ENCODE measurements around the gene PDXP. TPM values are rescaled to one million over a fixed set of nuclear protein-coding genes. Genes with fewer than 3 reads are reported as not detected.

Gene PDXP
- total and polyA plus RNA-seq, 2 of the 13 experiments (the other 11 are each of a cell fraction or from before 2014, with no cell fraction given), result 58.2 to 70.6 TPM

DNA sequence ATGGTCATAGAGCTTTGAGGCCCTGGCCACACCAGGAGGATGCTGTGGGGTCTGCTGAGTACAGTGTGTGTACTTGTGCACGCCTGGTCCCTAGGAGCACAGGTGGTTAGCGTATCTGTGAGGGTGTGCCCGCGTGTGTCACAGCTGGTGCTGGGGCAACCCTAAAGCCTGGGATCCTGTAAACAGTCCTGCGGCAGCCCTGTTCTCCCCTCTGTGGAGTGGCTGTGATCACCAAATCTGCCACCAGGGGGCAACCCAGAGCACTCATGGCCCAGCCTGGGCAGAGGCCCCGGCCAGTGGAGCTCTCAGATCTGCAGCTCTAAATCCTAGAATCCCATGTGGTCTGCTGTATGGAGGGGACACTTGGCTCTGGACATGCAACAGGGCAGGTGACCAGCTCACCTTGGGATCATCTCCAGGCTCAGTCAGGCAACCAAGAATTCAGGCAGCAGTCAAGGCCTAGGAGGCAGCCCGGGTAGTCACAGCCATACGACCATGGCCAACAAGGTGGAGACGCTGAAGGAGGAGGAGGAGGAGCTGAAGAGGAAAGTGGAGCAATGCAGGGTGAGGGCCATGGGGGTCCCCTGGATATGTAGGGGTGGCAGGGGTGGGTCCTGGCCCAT, 15.2 kb upstream of the PDXP start (continued):
- TF ChIP-seq, protein P1, sequence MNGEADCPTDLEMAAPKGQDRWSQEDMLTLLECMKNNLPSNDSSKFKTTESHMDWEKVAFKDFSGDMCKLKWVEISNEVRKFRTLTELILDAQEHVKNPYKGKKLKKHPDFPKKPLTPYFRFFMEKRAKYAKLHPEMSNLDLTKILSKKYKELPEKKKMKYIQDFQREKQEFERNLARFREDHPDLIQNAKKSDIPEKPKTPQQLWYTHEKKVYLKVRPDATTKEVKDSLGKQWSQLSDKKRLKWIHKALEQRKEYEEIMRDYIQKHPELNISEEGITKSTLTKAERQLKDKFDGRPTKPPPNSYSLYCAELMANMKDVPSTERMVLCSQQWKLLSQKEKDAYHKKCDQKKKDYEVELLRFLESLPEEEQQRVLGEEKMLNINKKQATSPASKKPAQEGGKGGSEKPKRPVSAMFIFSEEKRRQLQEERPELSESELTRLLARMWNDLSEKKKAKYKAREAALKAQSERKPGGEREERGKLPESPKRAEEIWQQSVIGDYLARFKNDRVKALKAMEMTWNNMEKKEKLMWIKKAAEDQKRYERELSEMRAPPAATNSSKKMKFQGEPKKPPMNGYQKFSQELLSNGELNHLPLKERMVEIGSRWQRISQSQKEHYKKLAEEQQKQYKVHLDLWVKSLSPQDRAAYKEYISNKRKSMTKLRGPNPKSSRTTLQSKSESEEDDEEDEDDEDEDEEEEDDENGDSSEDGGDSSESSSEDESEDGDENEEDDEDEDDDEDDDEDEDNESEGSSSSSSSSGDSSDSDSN (CRISPR knock-in tag; IDR thresholded peaks at IDR 0.05), result no peak
- peak; percentile 64; the same call in 1 of the 2 replicates for TF ChIP-seq NRL (CRISPR knock-in tag; IDR thresholded peaks at IDR 0.05; ENCODE audit: borderline replicate concordance)

DNA sequence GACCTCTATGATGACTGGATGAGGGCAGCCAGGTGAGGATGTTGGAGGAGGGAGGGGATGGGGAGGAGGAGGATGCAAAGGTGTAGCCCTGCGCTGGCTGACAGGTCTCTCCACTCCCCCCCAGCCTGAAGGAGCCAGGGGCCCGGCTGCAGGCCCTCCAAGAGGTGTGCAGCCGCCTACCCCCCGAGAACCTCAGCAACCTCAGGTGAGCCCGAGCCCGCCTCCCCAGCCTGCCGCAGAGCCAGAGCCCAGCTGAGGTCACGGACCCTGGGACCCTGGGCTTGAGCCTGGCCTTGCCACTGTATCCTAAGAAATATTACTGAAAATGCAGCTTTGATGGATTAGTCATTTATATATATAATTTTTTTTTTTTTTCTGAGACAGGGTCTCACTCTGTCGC, 11.2 kb upstream of the PDXP start:
- ChIA-PET CTCF (ENCODE audit: low intra/inter-chr PET ratio, low total read pairs) (no interaction called here), POLR2A (no interaction called here)
- H3K27ac ChIP-seq (ENCODE audit: extremely low read length, insufficient read depth, low read length), result no peak overlapping the region
- intact Hi-C loops (cut with micrococcal nuclease; ENCODE audit: unreplicated experiment) (no loop called here), in situ Hi-C loops (cut with HindIII; ENCODE audit: extremely low pct_ligation_motif_present, low pct_unique_long_range_greater_than_20kb) (no loop called here)
- no peak overlapping the region for H3K4me3 ChIP-seq (replicated peaks in 1 of 3; ENCODE audit: insufficient read depth in 1 of 3, low read depth in 2 of 3, low read length in 3 of 3)
- FAIRE-seq, result no peak
- H3K9ac ChIP-seq (ENCODE audit: insufficient read depth, low read depth, low read length), result no peak overlapping the region
- no peak for ATAC-seq
- H3K9me3 ChIP-seq (ENCODE audit: low read length), result no peaks in the 10 kb centered on the region
- H3K79me2 ChIP-seq (ENCODE audit: insufficient read depth, low read length), result no peaks in the 10 kb centered on the region
- H4K20me1 ChIP-seq (ENCODE audit: insufficient read depth, low read length), result no peaks in the 10 kb centered on the region
- no TSS peak for BruUV-seq (replicated peaks)
- no peak overlapping the region for H2AFZ ChIP-seq (ENCODE audit: low read length)
- peaks cover 11% of the 10 kb centered on the region for H3K4me1 ChIP-seq (ENCODE audit: insufficient read depth, low read length)
- no peak overlapping the region for H3K4me2 ChIP-seq (ENCODE audit: low read depth, low read length)
- H3K36me3 ChIP-seq (replicated peaks in 1 of 2; ENCODE audit: control insufficient read depth in 1 of 2, insufficient read depth in 2 of 2, low read length in 2 of 2), result peaks cover 22 to 54% of the 10 kb centered on the region in 2 experiments; a peak in 4 of 5 replicates
- H3K27me3 ChIP-seq (ENCODE audit: control insufficient read depth in 1 of 2, insufficient read depth in 2 of 2, low read length in 2 of 2), result no peaks in the 10 kb centered on the region
- no peak for DNase-seq (ENCODE audit: low spot score)
- WGBS (ENCODE audit: low lambda C conversion rate), result 97% methylated on average over 6 of the region's 9 CpGs
- TF ChIP-seq FOXJ3 (CRISPR knock-in tag; IDR thresholded peaks at IDR 0.05; ENCODE audit: borderline replicate concordance) (no peak), EEA1 (CRISPR knock-in tag; IDR thresholded peaks at IDR 0.05; ENCODE audit: borderline replicate concordance) (no peak), ZNF180 (CRISPR knock-in tag; IDR thresholded peaks at IDR 0.05; ENCODE audit: borderline replicate concordance, low read depth) (no peak), ZNF777 (CRISPR knock-in tag; IDR thresholded peaks at IDR 0.05) (no peak), SNAI1 (CRISPR knock-in tag; IDR thresholded peaks at IDR 0.05; ENCODE audit: borderline replicate concordance) (no peak), SETDB1 (CRISPR knock-in tag; IDR thresholded peaks at IDR 0.05; ENCODE audit: borderline replicate concordance) (no peak), CBX1 (IDR thresholded peaks at IDR 0.05; ENCODE audit: low read depth) (no peak), MED8 (CRISPR knock-in tag; IDR thresholded peaks at IDR 0.05; ENCODE audit: insufficient replicate concordance) (no peak), ZEB1 (IDR thresholded peaks at IDR 0.05; ENCODE audit: insufficient replicate concordance, low read depth) (no peak), EZH2 (conservative IDR thresholded peaks at IDR 0.05; ENCODE audit: low read depth, low read length) (no peak)
- TF ChIP-seq, protein P2, sequence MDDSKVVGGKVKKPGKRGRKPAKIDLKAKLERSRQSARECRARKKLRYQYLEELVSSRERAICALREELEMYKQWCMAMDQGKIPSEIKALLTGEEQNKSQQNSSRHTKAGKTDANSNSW (CRISPR knock-in tag; IDR thresholded peaks at IDR 0.05; ENCODE audit: borderline replicate concordance), result no peak
- TF ChIP-seq, protein P3, sequence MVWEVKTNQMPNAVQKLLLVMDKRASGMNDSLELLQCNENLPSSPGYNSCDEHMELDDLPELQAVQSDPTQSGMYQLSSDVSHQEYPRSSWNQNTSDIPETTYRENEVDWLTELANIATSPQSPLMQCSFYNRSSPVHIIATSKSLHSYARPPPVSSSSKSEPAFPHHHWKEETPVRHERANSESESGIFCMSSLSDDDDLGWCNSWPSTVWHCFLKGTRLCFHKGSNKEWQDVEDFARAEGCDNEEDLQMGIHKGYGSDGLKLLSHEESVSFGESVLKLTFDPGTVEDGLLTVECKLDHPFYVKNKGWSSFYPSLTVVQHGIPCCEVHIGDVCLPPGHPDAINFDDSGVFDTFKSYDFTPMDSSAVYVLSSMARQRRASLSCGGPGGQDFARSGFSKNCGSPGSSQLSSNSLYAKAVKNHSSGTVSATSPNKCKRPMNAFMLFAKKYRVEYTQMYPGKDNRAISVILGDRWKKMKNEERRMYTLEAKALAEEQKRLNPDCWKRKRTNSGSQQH (CRISPR knock-in tag; IDR thresholded peaks at IDR 0.05; ENCODE audit: low read depth), result no peak
- TF ChIP-seq, protein P4, sequence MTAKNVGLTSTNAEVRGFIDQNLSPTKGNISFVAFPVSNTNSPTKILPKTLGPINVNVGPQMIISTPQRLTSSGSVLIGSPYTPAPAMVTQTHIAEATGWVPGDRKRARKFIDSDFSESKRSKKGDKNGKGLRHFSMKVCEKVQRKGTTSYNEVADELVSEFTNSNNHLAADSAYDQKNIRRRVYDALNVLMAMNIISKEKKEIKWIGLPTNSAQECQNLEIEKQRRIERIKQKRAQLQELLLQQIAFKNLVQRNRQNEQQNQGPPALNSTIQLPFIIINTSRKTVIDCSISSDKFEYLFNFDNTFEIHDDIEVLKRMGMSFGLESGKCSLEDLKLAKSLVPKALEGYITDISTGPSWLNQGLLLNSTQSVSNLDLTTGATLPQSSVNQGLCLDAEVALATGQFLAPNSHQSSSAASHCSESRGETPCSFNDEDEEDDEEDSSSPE (CRISPR knock-in tag; IDR thresholded peaks at IDR 0.05), result no peak

All from HepG2 (cell line).